BE2C (cell line): ENCODE results near the gene USP17L11.
"Not testable (repeated sequence)": the region's sequence is repeated elsewhere in the genome, so short reads cannot be mapped to it uniquely, and the experiment has no call there.

Experiments used
- DNase-seq: peaks from one replicate; pipeline ENCODE4 v3.0.0-alpha.2; 2020
- H3K27me3 ChIP-seq: fragments of 250-450 bp; sonication (Bioruptor Pico); 2 replicates; pipeline ENCODE4 v1.5.1; 2020; ENCODE audit warnings: mild to moderate bottlenecking
- H3K36me3 ChIP-seq: fragments of 250-450 bp; sonication (Bioruptor Pico); 2 replicates; pipeline ENCODE4 v1.5.1; 2020; ENCODE audit warnings: mild to moderate bottlenecking
- H3K4me1 ChIP-seq: fragments of 250-450 bp; sonication (Bioruptor Pico); 2 replicates; pipeline ENCODE4 v1.5.1; 2020
- H3K4me3 ChIP-seq: 2 replicates; pipeline ENCODE4 v1.5.1; 2011; ENCODE audit warnings: low read depth, low read length
- H3K9me3 ChIP-seq: fragments of 250-450 bp; sonication (Bioruptor Pico); 2 replicates; pipeline ENCODE4 v1.5.1; 2020

USP17L11 gene

GRCh38 chr4:9262572-9262971, 47.4 kb downstream of the USP17L11 start, which contains the start of gene USP17L21:
USP17L21 (plus strand) TSS chr4:9262872; CDS start chr4:9262872, 0 bp downstream.
- H3K36me3 ChIP-seq, H3K9me3 ChIP-seq, DNase-seq, H3K4me1 ChIP-seq, H3K4me3 ChIP-seq, H3K27me3 ChIP-seq: not testable (repeated sequence)
